ENCODE results near the gene LIN7C.

LIN7C gene

GRCh38 chr11:27468995-27469695 is 37.4 kb downstream of the LIN7C start:
- H3K4me1 Mint-ChIP-seq (ENCODE audit: low read depth): peaks cover 20% of the 10 kb centered on the region
- no peak overlapping the region for H3K27ac Mint-ChIP-seq
- no peak overlapping the region for H3K4me3 Mint-ChIP-seq
- H3K9me3 Mint-ChIP-seq (ENCODE audit: low read depth): no peaks in the 10 kb centered on the region
- H3K36me3 Mint-ChIP-seq: no peaks in the 10 kb centered on the region
- H3K27me3 Mint-ChIP-seq: peaks cover 14% of the 10 kb centered on the region

GRCh38 chr11:27468209-27468994 is 38.2 kb downstream of the LIN7C start:
- H3K27ac Mint-ChIP-seq: no peak overlapping the region
- H3K9me3 Mint-ChIP-seq (ENCODE audit: low read depth): no peaks in the 10 kb centered on the region
- no peaks in the 10 kb centered on the region for H3K36me3 Mint-ChIP-seq
- H3K4me1 Mint-ChIP-seq (ENCODE audit: low read depth): peaks cover 19% of the 10 kb centered on the region
- H3K4me3 Mint-ChIP-seq: no peak overlapping the region
- H3K27me3 Mint-ChIP-seq: peaks cover 14% of the 10 kb centered on the region

GRCh38 chr11:27467181-27467913 is 39.2 kb downstream of the LIN7C start:
- H3K27me3 Mint-ChIP-seq: peaks cover 18% of the 10 kb centered on the region
- no peak overlapping the region for H3K27ac Mint-ChIP-seq
- no peaks in the 10 kb centered on the region for H3K36me3 Mint-ChIP-seq
- peaks cover 11% of the 10 kb centered on the region for H3K4me1 Mint-ChIP-seq (ENCODE audit: low read depth)
- no peaks in the 10 kb centered on the region for H3K9me3 Mint-ChIP-seq (ENCODE audit: low read depth)
- no peak overlapping the region for H3K4me3 Mint-ChIP-seq

- no peak overlapping the region for H3K27ac Mint-ChIP-seq
Observed at GRCh38 chr11:27466363-27466762, 40.2 kb downstream of the LIN7C start.

GRCh38 chr11:27465629-27466028 is 40.9 kb downstream of the LIN7C start:
- no peak overlapping the region for H3K4me3 Mint-ChIP-seq
- no peaks in the 10 kb centered on the region for H3K9me3 Mint-ChIP-seq (ENCODE audit: low read depth)
- H3K4me1 Mint-ChIP-seq (ENCODE audit: low read depth): peaks cover 1% of the 10 kb centered on the region
- H3K36me3 Mint-ChIP-seq: no peaks in the 10 kb centered on the region
- H3K27ac Mint-ChIP-seq: no peak overlapping the region
- peaks cover 16% of the 10 kb centered on the region for H3K27me3 Mint-ChIP-seq

More at GRCh38 chr11:27466363-27466762, 40.2 kb downstream of the LIN7C start:
- Mint-ChIP-seq H3K27me3 (peaks cover 19% of the 10 kb centered on the region), H3K4me1 (ENCODE audit: low read depth) (peaks cover 8% of the 10 kb centered on the region), H3K4me3 (no peak overlapping the region), H3K36me3 (no peaks in the 10 kb centered on the region), H3K9me3 (ENCODE audit: low read depth) (no peaks in the 10 kb centered on the region)

- H3K4me3 Mint-ChIP-seq: no peak overlapping the region
- H3K9me3 Mint-ChIP-seq (ENCODE audit: low read depth): no peaks in the 10 kb centered on the region
- no peak overlapping the region for H3K27ac Mint-ChIP-seq
- H3K27me3 Mint-ChIP-seq: peaks cover 19% of the 10 kb centered on the region
- no peaks in the 10 kb centered on the region for H3K36me3 Mint-ChIP-seq
- H3K4me1 Mint-ChIP-seq (ENCODE audit: low read depth): no peaks in the 10 kb centered on the region
Observed at GRCh38 chr11:27464909-27465308, 41.7 kb downstream of the LIN7C start.

GRCh38 chr11:27464289-27464696 is 42.3 kb downstream of the LIN7C start:
- Mint-ChIP-seq H3K27me3 (peaks cover 19% of the 10 kb centered on the region), H3K4me3 (no peak overlapping the region), H3K27ac (no peak overlapping the region), H3K9me3 (ENCODE audit: low read depth) (no peaks in the 10 kb centered on the region), H3K4me1 (ENCODE audit: low read depth) (no peaks in the 10 kb centered on the region), H3K36me3 (no peaks in the 10 kb centered on the region)

GRCh38 chr11:27462543-27462942 is 44.0 kb downstream of the LIN7C start:
- H3K27ac Mint-ChIP-seq: no peak overlapping the region
- H3K9me3 Mint-ChIP-seq (ENCODE audit: low read depth): no peaks in the 10 kb centered on the region
- H3K36me3 Mint-ChIP-seq: no peaks in the 10 kb centered on the region
- H3K4me3 Mint-ChIP-seq: no peak overlapping the region
- H3K27me3 Mint-ChIP-seq: peaks cover 13% of the 10 kb centered on the region
- no peaks in the 10 kb centered on the region for H3K4me1 Mint-ChIP-seq (ENCODE audit: low read depth)

GRCh38 chr11:27460158-27460978 is 46.2 kb downstream of the LIN7C start:
- Mint-ChIP-seq H3K4me1 (ENCODE audit: low read depth) (no peaks in the 10 kb centered on the region), H3K27ac (no peak overlapping the region), H3K4me3 (no peak overlapping the region), H3K36me3 (no peaks in the 10 kb centered on the region), H3K9me3 (ENCODE audit: low read depth) (no peaks in the 10 kb centered on the region), H3K27me3 (peaks cover 9% of the 10 kb centered on the region)

- no peaks in the 10 kb centered on the region for H3K36me3 Mint-ChIP-seq
- peaks cover 10% of the 10 kb centered on the region for H3K27me3 Mint-ChIP-seq
- no peaks in the 10 kb centered on the region for H3K9me3 Mint-ChIP-seq (ENCODE audit: low read depth)
- H3K27ac Mint-ChIP-seq: no peak overlapping the region
- no peaks in the 10 kb centered on the region for H3K4me1 Mint-ChIP-seq (ENCODE audit: low read depth)
- H3K4me3 Mint-ChIP-seq: no peak overlapping the region
Observed at GRCh38 chr11:27459191-27459590, 47.4 kb downstream of the LIN7C start.

GRCh38 chr11:27458182-27458581 is 48.4 kb downstream of the LIN7C start:
- H3K27me3 Mint-ChIP-seq: peaks cover 10% of the 10 kb centered on the region
- no peak overlapping the region for H3K4me3 Mint-ChIP-seq
- H3K9me3 Mint-ChIP-seq (ENCODE audit: low read depth): no peaks in the 10 kb centered on the region
- no peak overlapping the region for H3K27ac Mint-ChIP-seq
- H3K36me3 Mint-ChIP-seq: no peaks in the 10 kb centered on the region
- no peaks in the 10 kb centered on the region for H3K4me1 Mint-ChIP-seq (ENCODE audit: low read depth)

GRCh38 chr11:27456795-27457329 is 49.7 kb downstream of the LIN7C start:
- peaks cover 4% of the 10 kb centered on the region for H3K27me3 Mint-ChIP-seq
- no peaks in the 10 kb centered on the region for H3K9me3 Mint-ChIP-seq (ENCODE audit: low read depth)
- H3K4me3 Mint-ChIP-seq: no peak overlapping the region
- no peaks in the 10 kb centered on the region for H3K4me1 Mint-ChIP-seq (ENCODE audit: low read depth)
- no peak overlapping the region for H3K27ac Mint-ChIP-seq
- no peaks in the 10 kb centered on the region for H3K36me3 Mint-ChIP-seq

- Mint-ChIP-seq H3K36me3 (no peaks in the 10 kb centered on the region), H3K9me3 (ENCODE audit: low read depth) (no peaks in the 10 kb centered on the region), H3K27me3 (peaks cover 4% of the 10 kb centered on the region), H3K27ac (no peak overlapping the region), H3K4me3 (no peak overlapping the region), H3K4me1 (ENCODE audit: low read depth) (no peaks in the 10 kb centered on the region)
Observed at GRCh38 chr11:27456140-27456794, 50.3 kb downstream of the LIN7C start.

- no peaks in the 10 kb centered on the region for H3K9me3 Mint-ChIP-seq (ENCODE audit: low read depth)
- no peaks in the 10 kb centered on the region for H3K4me1 Mint-ChIP-seq (ENCODE audit: low read depth)
- H3K36me3 Mint-ChIP-seq: no peaks in the 10 kb centered on the region
- H3K4me3 Mint-ChIP-seq: no peak overlapping the region
- peaks cover 4% of the 10 kb centered on the region for H3K27me3 Mint-ChIP-seq
- no peak overlapping the region for H3K27ac Mint-ChIP-seq
Observed at GRCh38 chr11:27455667-27456066, 50.9 kb downstream of the LIN7C start.
